Stimulated activated CD8-positive, alpha-beta memory T cell treated with anti-CD3 and anti-CD28 coated beads, Interleukin-2, amount 100 ng/mL, for 1 hour (primary cell): ENCODE results near the gene EMSY.

Experiments used
- DNase-seq, 2 donors: peaks; one replicate each; pipeline ENCODE4 v3.0.0-alpha.2; 2020; ENCODE audit warnings: low read depth in 2 of 2

The EMSY gene

GRCh38 chr11:76597533-76598425, 153.0 kb downstream of the EMSY start:
- no peak for DNase-seq

DNA sequence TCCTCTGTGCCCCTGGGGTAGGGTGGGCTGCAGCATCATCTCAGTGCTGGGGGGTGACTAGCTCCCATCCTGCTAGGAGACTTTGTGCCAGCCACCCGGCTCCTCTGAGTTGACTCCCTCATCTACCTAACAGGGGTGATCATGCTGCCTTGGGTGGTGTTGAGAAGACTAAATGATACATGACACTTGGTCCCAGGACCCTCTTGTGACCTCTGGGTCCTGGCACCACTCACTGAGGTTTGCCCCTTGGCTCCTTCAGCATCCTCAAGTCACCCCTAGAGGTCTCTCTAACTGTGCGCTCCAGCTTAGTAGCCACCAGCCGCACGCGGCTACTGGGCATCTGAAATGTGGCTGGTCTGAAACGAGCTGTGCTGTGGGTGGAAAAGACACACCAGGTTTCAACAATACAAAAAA, 153.6 kb downstream of the EMSY start:
- no peak for DNase-seq

DNA sequence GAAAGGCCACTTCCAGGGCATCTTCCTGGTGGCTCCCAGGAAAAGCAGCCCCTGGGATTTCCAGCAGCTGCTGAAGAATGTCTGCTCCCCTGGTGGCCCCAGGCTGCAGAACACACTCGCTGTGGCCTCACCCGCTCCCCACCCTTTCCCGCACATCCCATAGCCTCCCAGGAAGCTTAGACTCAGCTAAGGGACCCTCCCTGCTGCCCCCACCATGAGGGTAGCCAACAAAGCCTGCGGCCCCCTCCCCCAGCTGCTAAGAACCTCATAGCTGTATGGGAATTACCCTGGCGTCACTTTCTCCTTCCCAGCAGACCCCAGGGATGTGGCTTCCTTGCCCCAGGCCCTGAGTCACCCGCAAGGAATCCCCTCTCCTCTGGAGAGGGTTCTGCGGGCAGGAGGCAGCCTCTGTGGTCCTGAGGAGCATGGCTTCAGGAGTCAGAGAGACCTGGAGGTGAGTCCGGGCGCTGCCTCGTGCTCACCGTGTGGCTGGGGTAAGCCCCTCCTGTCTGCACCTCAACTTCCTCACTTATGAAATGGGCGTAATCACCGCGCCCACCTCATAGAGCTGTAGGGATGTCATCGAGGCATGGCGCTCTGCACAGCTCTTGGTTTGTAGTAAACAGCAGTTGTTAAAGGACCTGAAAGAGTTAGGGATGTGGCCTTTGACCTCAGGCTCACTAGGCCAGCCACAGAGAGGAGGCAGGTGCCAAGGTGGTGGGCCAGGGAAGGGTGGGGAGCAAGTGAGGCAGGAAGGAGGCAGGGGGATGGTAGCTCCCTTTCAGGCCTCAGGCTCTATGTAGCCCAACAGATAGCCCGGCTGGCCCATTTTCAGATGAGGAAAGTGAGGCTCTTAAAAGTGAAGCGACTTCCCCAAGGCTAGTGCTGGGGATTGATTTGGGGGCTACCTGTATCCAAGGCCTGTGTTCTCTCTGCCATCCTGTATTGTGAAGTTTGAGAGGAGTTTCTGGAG, 154.5 kb downstream of the EMSY start:
- DNase-seq, result no peak

DNA sequence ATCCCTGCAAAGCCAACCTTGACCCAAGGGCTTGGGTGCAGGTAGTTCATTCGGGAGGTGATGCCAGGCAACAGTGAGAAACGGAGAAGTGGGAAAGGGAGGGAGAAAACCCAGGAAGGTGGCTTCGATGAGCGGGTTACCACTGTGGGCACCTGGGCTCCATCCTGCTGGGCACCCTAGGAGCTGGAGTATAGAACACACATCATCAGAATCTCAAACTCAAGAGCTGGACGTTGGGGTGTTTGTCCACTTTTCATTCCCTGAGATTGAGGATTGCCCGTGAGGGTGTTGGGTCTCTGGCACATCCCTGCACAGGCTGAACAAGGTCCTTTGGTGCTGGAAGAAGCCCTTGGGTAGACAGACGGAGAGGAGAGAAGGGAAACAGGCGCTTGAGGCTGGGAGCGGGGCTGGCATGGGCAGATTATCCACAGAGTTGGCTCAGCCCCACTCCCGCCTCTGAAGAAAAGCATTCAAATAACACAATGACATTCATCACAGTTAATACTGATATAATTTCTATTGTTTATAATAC, 155.4 kb downstream of the EMSY start:
- DNase-seq, result no peak

DNA sequence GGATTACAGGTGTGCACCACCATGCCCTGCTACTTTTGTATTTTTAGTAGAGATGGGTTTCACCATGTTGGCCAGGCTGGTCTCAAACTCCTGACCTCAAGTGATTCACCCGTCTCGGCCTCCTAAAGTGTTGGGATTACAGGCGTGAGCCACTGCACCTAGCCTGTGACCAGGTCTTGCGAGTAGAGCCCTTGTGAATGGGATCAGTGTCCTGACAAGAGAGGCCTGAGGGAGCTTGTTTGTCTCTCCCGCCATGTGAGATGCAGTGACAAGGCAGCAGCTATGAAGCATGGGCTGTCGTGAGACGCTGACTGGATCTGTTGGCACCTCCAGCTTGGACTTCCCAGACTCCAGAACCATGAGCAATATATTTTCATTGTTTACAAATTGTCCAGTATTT, 156.5 kb downstream of the EMSY start:
- no peak for DNase-seq

GRCh38 chr11:76601724-76602123, 156.9 kb downstream of the EMSY start:
- no peak for DNase-seq

- no peak for DNase-seq
These were observed 157.6 kb downstream of the EMSY start for GRCh38 chr11:76602431-76602861.
